Stimulated activated CD4-positive, alpha-beta T cell treated with anti-CD3 and anti-CD28 coated beads, TNF-alpha, amount 100 ng/mL, for 24 hours (primary cell): Measurements from ENCODE around the gene MRPS34.
"Not testable (repeated sequence)": the region's sequence is repeated elsewhere in the genome, so short reads cannot be mapped to it uniquely, and the experiment has no call there.

ENCODE experiments used
- DNase-seq, 3 experiments: peaks; one replicate each; pipeline ENCODE4 v3.0.0-alpha.2; 2020; ENCODE audit warnings: low read depth in 3 of 3

The MRPS34 gene

GRCh38 chr16:1752853-1753252, 20.1 kb downstream of the MRPS34 start:
- no peak for DNase-seq

GRCh38 chr16:1751946-1752345, 21.0 kb downstream of the MRPS34 start:
- no peak for DNase-seq

- DNase-seq = no peak
Measured at GRCh38 chr16:1749152-1750117, 23.5 kb downstream of the MRPS34 start.

GRCh38 chr16:1747934-1748333, 25.0 kb downstream of the MRPS34 start:
- no peak for DNase-seq

- no peak for DNase-seq
Measured at GRCh38 chr16:1746693-1747195, 26.2 kb downstream of the MRPS34 start.

- DNase-seq = no peak
Measured at GRCh38 chr16:1745900-1746692, 26.8 kb downstream of the MRPS34 start.

GRCh38 chr16:1745181-1745899, 27.6 kb downstream of the MRPS34 start:
- DNase-seq = no peak

GRCh38 chr16:1744338-1744840, 28.5 kb downstream of the MRPS34 start:
- DNase-seq = no peak

GRCh38 chr16:1743376-1744337, 29.3 kb downstream of the MRPS34 start:
- DNase-seq = no peak

GRCh38 chr16:1741553-1742165, 31.3 kb downstream of the MRPS34 start:
- no peak for DNase-seq

- no peak for DNase-seq
Measured at GRCh38 chr16:1740781-1741490, 32.0 kb downstream of the MRPS34 start.

- DNase-seq = no peak
Measured at GRCh38 chr16:1740234-1740633, 32.7 kb downstream of the MRPS34 start.

- no peak for DNase-seq
Measured at GRCh38 chr16:1734816-1735215, 38.1 kb downstream of the MRPS34 start.

- DNase-seq = no peak
Measured at GRCh38 chr16:1734123-1734522, 38.8 kb downstream of the MRPS34 start.

- not testable (repeated sequence) for DNase-seq
Measured at GRCh38 chr16:1732551-1732987, 40.4 kb downstream of the MRPS34 start.

GRCh38 chr16:1732071-1732470, 40.9 kb downstream of the MRPS34 start:
- DNase-seq = no peak

- no peak for DNase-seq
Measured at GRCh38 chr16:1731603-1732002, 41.3 kb downstream of the MRPS34 start.

GRCh38 chr16:1731073-1731472, 41.9 kb downstream of the MRPS34 start:
- DNase-seq = no peak

- DNase-seq = no peak
Measured at GRCh38 chr16:1729445-1729844, 43.5 kb downstream of the MRPS34 start.
